Gastroesophageal sphincter (tissue), 4 donors: ENCODE results near the gene AIG1. TPM values are rescaled to one million over a fixed set of nuclear protein-coding genes. Genes with fewer than 3 reads are reported as not detected.
"Not testable (repeated sequence)": the region's sequence is repeated elsewhere in the genome, so short reads cannot be mapped to it uniquely, and the experiment has no call there.

Experiments
- ATAC-seq: fragments of 150-250 bp; one replicate; pipeline ENCODE4 v1.9.1; 2016; ENCODE audit warnings: mild to moderate bottlenecking, moderate library complexity
- H3K27ac ChIP-seq, 4 donors: fragments of 200-600 bp; sonication (generic) in 3 of 4; 1 replicate in 3 of 4; 2 replicates in 1 of 4; pipeline ENCODE4 v1.5.1; 2016 to 2019
- H3K27me3 ChIP-seq: fragments of 200-600 bp; sonication (generic); one replicate; pipeline ENCODE4 v1.5.1; 2019
- H3K36me3 ChIP-seq, 2 donors: fragments of 200-600 bp; sonication (generic); one replicate each; pipeline ENCODE4 v1.5.1; 2019; ENCODE audit warnings: control low read depth in 1 of 2
- H3K4me1 ChIP-seq, 3 donors: fragments of 200-600 bp; sonication (generic); 1 replicate in 2 of 3; 2 replicates in 1 of 3; pipeline ENCODE4 v1.5.1; 2016 to 2019; ENCODE audit warnings: control low read depth in 2 of 3
- H3K4me3 ChIP-seq, 2 donors: fragments of 200-600 bp; sonication (generic); one replicate each; pipeline ENCODE4 v1.5.1; 2019; ENCODE audit warnings: mild to moderate bottlenecking in 1 of 2, moderate library complexity in 1 of 2
- H3K9me3 ChIP-seq, 3 donors: fragments of 200-600 bp; sonication (generic); one replicate each; pipeline ENCODE4 v1.5.1; 2017 to 2019; ENCODE audit warnings: control low read depth in 2 of 3
- EP300 ChIP-seq: sonication (generic); formaldehyde crosslinking; IDR thresholded peaks from one replicate; pipeline ENCODE4 v1.6.1; 2017; ENCODE audit warnings: antibody characterized with exemption, mild to moderate bottlenecking
- POLR2A ChIP-seq, 2 donors: fragments of 450-650 bp; IDR thresholded peaks; one replicate each; pipeline ENCODE4 v1.6.1; 2017; ENCODE audit warnings: antibody characterized with exemption in 2 of 2, mild to moderate bottlenecking in 2 of 2, moderate library complexity in 1 of 2
- POLR2AphosphoS5 ChIP-seq: sonication (generic); formaldehyde crosslinking; IDR thresholded peaks from one replicate; pipeline ENCODE4 v1.6.1; 2017; ENCODE audit warnings: antibody characterized with exemption
- WGBS, 2 donors: methylation state at CpG; one replicate each; pipeline ENCODE4 v1.1.5; 2018; ENCODE audit warnings: low coverage in 1 of 2; 5-methylcytosine and 5-hydroxymethylcytosine counted together
- total RNA-seq, 4 donors: library from RNA; depleted of rRNA; stranded (reverse); fragments of >200 nt; gene quantifications; one replicate each; pipeline ENCODE4 v1.1.0, GENCODE V29; 2016
- TF ChIP-seq, protein P1 (sequence below), 4 experiments: fragments of 200-600 bp in 2 of 4; fragments of 450-650 bp in 2 of 4; sonication (generic) in 1 of 4; IDR thresholded peaks; one replicate each; pipeline ENCODE4 v1.5.1; 2017 to 2019; ENCODE audit warnings: antibody characterized with exemption in 4 of 4, mild to moderate bottlenecking in 2 of 4, moderate library complexity in 2 of 4

The AIG1 gene
- total RNA-seq, 4 donors from 2014 or later = 24.0 to 42.0 (median 31.5) TPM

DNA sequence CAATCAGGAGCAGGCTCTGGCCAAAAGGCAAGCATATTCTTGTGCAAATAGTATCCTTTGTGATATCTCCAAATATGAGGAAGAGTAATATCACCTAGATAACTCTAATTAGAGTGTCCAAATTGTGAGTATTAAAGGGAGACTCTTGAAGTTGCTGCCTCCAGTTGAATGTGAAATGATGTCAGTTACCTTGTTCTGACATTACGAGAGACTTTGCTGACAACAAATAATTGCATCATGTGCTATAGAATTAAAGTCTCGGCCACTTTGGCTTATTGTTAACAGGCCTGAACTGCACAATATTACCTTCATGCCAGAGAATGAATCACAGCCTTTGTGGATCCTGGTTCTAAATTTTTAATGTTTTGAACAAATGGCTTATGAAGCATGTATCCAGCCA, 106.5 kb downstream of the AIG1 start:
- no peaks in the 10 kb centered on the region for H3K4me1 ChIP-seq
- no peak overlapping the region for H3K27ac ChIP-seq
- WGBS, 2 donors = 88 to 92% methylated on average over 2 of the region's 2 CpGs
- no peaks in the 10 kb centered on the region for H3K27me3 ChIP-seq
- no peak for ATAC-seq
- H3K4me3 ChIP-seq = no peak overlapping the region
- H3K9me3 ChIP-seq = no peaks in the 10 kb centered on the region
- peaks cover 0 to 19% of the 10 kb centered on the region in 2 donors for H3K36me3 ChIP-seq
- TF ChIP-seq POLR2AphosphoS5 (no peak), POLR2A (IDR thresholded peaks at IDR 0.05) (no peak), EP300 (no peak)
- TF ChIP-seq, protein P1, sequence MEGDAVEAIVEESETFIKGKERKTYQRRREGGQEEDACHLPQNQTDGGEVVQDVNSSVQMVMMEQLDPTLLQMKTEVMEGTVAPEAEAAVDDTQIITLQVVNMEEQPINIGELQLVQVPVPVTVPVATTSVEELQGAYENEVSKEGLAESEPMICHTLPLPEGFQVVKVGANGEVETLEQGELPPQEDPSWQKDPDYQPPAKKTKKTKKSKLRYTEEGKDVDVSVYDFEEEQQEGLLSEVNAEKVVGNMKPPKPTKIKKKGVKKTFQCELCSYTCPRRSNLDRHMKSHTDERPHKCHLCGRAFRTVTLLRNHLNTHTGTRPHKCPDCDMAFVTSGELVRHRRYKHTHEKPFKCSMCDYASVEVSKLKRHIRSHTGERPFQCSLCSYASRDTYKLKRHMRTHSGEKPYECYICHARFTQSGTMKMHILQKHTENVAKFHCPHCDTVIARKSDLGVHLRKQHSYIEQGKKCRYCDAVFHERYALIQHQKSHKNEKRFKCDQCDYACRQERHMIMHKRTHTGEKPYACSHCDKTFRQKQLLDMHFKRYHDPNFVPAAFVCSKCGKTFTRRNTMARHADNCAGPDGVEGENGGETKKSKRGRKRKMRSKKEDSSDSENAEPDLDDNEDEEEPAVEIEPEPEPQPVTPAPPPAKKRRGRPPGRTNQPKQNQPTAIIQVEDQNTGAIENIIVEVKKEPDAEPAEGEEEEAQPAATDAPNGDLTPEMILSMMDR (IDR thresholded peaks at IDR 0.05) = no peak

DNA sequence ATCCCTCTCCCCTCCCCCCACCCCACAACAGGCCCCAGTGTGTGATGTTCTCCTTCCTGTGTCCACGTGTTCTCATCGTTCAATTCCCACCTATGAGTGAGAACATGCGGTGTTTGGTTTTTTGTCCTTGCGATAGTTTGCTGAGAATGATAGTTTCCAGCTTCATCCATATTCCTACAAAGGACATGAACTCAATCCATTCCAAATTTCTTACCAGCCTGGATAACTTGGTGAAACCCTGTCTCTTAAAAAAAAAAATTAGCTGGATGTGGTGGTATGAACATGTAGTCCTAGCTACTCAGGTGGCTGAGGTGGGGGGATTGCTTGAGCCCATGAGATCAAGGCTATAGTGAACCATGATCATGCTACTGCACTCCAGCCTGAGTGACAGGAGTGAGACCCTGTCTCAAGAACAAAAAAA, 107.7 kb downstream of the AIG1 start:
- not testable (repeated sequence) for H3K4me3 ChIP-seq, H3K4me1 ChIP-seq, H3K27me3 ChIP-seq, ATAC-seq, H3K9me3 ChIP-seq, H3K27ac ChIP-seq
- peaks cover 0 to 19% of the 10 kb centered on the region in 2 donors for H3K36me3 ChIP-seq
- WGBS, 2 donors = 100% methylated on average over 2 to 4 of the region's 4 CpGs

DNA sequence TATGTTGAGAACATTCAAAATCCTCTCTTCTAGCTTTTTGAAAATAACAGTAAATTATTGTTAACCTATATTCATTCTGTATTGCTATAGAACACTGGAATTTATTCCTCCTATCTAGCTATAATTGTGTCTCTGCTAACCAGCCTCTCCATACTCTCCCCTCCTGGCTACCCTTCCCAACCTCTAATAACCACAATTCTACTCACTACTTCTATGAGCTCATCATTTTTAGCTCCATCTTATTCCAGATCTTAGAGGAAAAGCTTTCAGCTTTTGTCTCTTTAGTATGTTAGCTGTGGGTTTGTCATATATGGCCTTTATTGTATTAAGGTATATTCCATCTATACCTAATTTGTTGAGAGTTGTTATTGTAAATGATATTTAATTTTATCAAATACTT, 108.8 kb downstream of the AIG1 start:
- no peak for ATAC-seq
- Histone ChIP-seq H3K27ac (no peak overlapping the region), H3K4me3 (no peak overlapping the region), H3K36me3 (peaks cover 0 to 19% of the 10 kb centered on the region in 2 donors), H3K4me1 (no peaks in the 10 kb centered on the region), H3K9me3 (no peaks in the 10 kb centered on the region), H3K27me3 (no peaks in the 10 kb centered on the region)
- TF ChIP-seq EP300 = no peak
- no peak for TF ChIP-seq POLR2AphosphoS5
- no peak for TF ChIP-seq POLR2A (IDR thresholded peaks at IDR 0.05)
- TF ChIP-seq, protein P1 (IDR thresholded peaks at IDR 0.05) = no peak

DNA sequence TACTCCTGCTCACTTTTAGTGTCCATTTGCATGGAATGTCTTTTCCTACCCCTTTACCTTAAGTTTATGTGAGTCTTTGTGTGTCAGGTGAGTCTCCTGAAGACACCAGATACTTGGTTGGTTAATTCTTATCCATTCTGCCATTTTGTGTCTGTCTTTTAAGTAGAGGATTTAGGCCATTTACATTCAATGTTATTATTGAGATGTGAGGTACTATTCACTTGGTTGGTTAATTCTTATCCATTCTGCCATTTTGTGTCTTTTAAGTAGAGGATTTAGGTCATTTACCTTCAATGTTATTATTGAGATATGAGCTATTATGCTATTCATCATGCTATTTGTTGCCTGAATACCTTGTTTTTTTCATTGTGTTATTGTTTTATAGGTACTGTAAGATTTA, 113.8 kb downstream of the AIG1 start:
- Histone ChIP-seq H3K4me1 (no peaks in the 10 kb centered on the region), H3K4me3 (no peak overlapping the region), H3K27me3 (no peaks in the 10 kb centered on the region), H3K9me3 (peaks cover 0 to 9% (median 0%) of the 10 kb centered on the region in 3 donors), H3K27ac (no peak overlapping the region), H3K36me3 (peaks cover 0 to 11% of the 10 kb centered on the region in 2 donors)
- no peak for ATAC-seq
- no peak for TF ChIP-seq EP300
- TF ChIP-seq POLR2AphosphoS5 = no peak
- no peak for TF ChIP-seq POLR2A (IDR thresholded peaks at IDR 0.05)
- TF ChIP-seq, protein P1 (IDR thresholded peaks at IDR 0.05) = no peak

DNA sequence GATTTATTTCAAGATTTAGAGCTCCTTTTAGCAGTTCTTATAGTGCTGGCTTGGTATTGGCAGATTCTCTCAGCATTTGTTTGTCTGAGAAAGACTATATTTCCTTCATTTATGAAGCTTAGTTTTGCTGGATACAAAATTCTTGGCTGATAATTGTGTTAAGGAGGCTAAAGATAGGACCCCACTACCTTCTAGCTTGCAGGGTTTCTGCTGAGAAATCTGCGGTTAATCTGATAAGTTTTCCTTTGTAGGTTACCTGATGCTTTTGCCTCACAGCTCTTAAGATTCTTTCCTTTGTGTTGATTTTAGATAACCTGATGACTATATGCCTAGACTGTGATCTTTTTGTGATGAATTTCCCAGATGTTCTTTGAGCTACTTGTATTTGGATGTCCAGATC, 114.3 kb downstream of the AIG1 start:
- 100% methylated on average over 1 of the region's 1 CpG for WGBS, 2 donors
- H3K4me1 ChIP-seq = no peaks in the 10 kb centered on the region
- H3K9me3 ChIP-seq = peaks cover 0 to 9% (median 0%) of the 10 kb centered on the region in 3 donors
- TF ChIP-seq, protein P1 (IDR thresholded peaks at IDR 0.05) = no peak
- TF ChIP-seq POLR2AphosphoS5 = no peak
- TF ChIP-seq EP300 = no peak
- TF ChIP-seq POLR2A (IDR thresholded peaks at IDR 0.05) = no peak
- H3K27ac ChIP-seq = no peak overlapping the region
- ATAC-seq = no peak
- H3K4me3 ChIP-seq = no peak overlapping the region
- H3K36me3 ChIP-seq = peaks cover 0 to 11% of the 10 kb centered on the region in 2 donors
- no peaks in the 10 kb centered on the region for H3K27me3 ChIP-seq
